Measurements from ENCODE around the gene MAML2.

The MAML2 gene

DNA sequence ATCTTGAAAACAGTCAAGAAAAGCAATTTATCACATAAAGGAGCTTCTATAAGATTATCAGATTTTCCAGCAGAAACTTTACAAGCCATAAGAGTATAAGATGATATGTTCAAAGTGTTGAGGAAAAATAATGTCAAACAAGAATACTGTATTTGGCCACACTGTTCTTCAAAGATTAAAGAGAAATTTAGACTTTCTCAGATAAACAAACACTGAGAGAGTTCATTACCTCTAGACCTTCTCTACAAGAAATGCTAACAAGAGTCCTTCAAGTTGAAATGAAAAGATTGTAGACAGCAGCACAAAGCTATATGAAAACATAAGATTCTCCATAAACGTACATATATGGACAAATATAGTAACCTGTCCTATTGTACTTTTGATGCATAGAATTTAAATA lies 411.1 kb downstream of the MAML2 start:
- DNase-seq, result no peak

DNA sequence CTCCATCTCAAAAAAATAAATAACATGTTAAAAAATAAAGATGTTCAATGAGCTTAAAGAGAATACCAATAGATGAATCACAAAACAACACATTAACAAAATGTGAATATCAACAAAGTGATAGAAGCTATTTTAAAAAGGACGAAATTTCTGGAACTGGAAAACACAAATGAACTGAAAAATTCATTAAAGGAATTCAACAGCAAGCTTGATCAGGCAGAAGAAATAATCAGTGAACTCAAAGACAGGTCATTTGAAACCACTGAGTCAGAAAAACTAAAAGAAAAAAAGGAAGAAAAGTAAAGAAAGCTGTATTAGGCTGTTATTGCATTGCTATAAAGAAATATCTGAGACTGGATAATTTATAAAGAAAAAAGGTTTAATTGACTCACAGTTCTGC lies 412.0 kb downstream of the MAML2 start:
- DNase-seq, result no peak

DNA sequence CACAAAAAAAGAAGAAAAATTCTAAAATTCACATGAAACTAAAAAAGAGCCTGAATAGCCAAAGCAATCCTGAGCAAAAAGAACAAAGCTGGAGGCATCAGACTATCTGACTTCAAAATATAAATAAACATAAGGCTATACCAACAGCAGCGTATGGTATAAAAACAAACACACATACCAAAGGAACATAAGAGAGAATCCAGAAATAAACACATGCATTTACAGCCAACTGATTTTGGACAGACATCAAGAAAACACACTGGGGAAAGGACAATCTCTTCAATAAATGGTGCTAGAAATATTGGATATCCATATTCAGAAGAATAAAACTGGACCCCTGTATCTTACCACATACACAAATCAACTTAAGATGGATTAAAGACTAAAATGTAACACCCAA lies 416.3 kb downstream of the MAML2 start:
- DNase-seq, result no peak
